ENCODE data around the gene GNRH2.
A peak's percentile ranks its signal among the peaks of the same experiment; 100 is the strongest.
"Not testable (repeated sequence)": the region's sequence is repeated elsewhere in the genome, so short reads cannot be mapped to it uniquely, and the experiment has no call there.

Gene GNRH2

GRCh38 chr20:3043322-3043721 is at the start of gene GNRH2:
TSS of gene GNRH2 (plus strand) at chr20:3043622. CDS start at chr20:3044415, 793 bp downstream.
- FAIRE-seq: no peak

DNA sequence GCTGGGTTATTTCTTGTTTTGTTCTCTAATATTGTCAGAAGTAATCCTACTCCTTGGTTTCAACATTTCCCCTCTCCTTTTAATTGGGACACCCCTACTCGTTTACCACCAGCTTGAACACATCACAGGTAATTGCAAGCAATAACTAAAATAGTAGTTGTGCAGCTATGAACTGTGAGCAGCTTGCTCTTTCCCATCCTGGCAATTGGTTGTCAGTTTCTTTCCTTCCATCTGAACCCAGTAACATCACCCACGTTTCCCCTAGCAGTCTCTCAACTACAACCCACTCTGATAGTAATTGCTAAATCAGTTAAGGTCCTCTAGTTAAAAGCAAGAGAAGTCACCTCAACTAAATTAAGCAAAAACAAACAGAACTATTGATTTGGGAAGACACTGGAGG is 47.6 kb upstream of the GNRH2 start:
- FAIRE-seq: no peak

DNA sequence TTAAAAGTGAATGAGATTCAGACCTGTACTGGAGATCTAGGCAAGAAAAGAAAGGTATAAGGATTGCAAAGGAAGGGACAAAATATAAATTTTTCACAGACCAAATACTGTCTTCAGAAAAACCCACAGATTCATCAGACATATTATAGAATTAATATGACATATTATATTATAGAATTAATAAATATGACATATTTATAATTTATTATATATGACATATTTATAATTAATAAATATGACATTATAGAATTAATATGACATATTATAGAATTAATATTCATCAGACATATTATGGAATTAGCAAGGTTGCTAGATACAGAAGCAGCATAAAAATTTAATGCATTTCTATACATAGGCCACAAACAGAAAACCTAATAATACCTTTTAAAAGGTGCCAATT is 44.7 kb upstream of the GNRH2 start:
- peak; percentile 92 for FAIRE-seq

DNA sequence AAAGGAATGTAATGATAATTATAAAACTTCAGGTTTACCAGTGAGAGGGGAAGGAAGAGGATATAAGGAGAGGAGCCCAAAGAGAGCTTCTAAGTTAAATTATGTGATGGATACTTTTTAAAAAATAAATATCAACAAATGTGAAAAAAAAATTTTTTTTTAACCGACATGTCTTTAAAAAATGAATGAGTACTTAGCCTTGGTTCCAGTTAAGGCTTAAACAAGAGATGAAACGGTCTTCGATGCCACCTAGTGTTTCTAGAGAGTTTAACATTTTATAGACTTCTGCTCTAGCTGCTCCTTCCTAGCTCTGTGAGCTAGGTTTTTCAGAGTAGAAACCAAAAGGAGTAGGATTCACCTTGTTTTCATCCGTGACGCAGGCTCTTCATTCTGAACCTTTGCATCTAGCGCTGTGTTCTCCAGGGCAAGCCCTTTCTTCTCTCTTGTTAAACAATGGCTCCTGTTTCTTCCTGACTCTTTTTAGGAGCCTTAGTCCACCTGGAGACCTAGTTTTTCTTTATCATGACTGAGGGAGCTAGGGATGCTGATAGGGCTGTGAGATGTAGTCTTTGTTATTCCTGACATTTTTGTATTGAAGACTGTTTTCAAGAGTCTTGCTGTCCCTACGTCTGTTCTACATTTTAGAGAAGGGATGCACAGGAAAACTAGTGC is 42.4 kb upstream of the GNRH2 start:
- FAIRE-seq: peak; percentile 97

DNA sequence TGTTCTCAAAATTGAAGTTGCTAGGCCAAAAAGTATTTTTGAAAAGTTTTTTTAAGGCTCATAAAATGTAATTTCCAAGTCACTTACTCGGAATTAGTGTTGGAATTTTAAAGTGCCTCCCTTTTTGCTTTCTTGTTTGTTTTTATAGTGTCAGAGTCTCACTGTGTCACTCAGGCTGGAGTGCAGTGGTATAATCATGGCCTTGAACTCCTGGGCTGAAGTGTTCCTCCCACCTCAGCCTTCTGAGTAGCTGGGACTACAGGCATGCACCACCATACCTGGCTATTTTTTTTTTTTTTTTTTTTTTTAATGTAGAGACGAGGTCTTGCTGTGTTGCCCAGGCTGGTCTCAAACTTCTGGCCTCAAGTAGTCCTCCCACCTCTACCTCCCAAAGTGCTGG is 40.0 kb upstream of the GNRH2 start:
- no peak for FAIRE-seq

DNA sequence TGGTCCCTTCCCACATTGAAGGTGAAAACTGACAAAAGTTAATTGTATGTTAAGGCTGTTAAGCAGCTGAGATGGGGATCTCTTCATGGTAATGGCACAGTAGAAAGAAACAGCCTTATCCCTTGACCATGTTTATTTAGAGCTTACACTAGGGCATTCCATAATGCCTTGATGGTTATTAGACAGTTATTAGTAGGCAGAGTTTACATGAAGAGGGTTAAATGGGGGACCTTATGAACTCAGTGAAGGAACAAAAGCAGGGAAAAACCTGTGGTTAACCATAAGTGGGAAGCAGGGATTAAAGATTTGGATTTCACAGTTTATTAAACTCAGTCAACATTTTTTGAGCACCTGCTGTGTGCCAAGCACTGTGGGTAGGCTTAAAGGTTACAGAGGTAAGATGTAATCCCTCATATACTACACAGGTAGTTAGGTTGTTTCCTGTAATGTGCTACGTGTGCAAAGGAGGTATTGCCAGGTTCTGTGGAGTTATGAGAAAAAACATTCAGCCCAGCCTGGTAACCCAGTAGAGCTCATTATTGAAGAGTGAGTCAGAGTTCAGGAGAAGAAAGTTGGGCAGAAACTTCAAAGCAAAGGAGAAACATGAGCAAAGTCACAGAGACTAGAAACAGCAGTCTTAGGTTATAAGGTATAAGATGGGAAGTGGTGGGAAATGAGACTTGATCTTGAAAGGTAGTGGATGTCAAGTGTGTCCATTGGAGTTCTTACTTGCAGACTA is 32.3 kb upstream of the GNRH2 start:
- no peak for FAIRE-seq

DNA sequence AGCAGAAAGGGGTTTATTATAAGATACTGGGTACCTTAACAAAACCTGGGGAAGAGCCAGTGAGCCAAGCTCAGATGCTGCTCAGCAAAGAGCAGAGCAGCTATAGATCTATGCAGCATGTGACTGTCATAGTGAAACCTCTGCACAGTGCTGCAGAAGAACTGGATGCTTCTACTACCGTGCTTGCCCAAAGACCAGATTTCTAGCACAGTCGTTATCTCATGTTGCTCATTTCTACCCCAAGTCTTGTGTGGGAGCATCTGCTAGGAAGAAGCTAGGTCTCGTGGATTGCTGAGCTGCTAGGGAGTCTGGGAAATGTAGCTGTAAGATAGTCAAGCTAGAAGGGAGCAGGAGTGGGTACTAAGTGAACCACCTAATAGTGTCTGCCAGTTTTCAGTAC is 31.7 kb upstream of the GNRH2 start:
- no peak for FAIRE-seq

GRCh38 chr20:3013771-3014170 is 29.7 kb upstream of the GNRH2 start:
- no peak for FAIRE-seq

- no peak for FAIRE-seq
Measured at GRCh38 chr20:3014179-3014578, 29.2 kb upstream of the GNRH2 start.

GRCh38 chr20:3014662-3015061 is 28.8 kb upstream of the GNRH2 start:
- FAIRE-seq: no peak

DNA sequence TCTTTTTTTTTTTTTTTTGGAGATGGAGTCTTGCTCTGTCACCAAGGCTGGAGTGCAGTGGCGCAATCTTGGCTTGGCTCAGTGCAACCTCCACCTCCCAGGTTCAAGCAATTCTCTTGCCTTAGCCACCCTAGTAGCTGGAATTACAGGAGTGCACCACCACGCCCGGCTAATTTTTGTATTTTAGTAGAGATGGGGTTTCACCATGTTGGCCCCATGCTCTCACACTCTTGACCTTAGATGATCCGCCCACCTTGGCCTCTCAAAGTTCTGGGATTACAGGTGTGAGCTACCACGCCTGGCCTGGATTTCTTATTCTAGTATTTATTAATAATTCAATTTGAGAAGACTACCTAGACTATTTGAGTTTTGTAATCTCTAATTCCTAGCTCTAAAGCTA is 28.1 kb upstream of the GNRH2 start:
- FAIRE-seq: not testable (repeated sequence)

DNA sequence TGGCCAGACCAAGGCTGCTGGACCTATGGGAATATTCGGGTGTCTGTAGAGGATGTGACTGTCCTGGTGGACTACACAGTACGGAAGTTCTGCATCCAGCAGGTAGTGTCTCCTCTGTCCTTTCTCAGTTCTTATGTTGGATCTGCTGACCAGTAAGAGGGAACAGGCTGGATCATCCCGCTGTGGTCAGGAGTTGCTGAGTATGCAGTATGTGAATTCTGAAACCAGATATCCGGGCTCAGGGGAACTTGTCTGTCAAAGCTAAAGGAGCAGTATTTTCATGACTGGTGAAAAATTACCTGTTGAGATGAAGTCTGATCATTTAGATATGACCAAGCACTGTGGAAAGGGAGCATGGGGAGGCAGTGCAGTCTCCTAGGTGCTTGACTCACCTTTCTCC is 22.1 kb upstream of the GNRH2 start:
- no peak for FAIRE-seq

DNA sequence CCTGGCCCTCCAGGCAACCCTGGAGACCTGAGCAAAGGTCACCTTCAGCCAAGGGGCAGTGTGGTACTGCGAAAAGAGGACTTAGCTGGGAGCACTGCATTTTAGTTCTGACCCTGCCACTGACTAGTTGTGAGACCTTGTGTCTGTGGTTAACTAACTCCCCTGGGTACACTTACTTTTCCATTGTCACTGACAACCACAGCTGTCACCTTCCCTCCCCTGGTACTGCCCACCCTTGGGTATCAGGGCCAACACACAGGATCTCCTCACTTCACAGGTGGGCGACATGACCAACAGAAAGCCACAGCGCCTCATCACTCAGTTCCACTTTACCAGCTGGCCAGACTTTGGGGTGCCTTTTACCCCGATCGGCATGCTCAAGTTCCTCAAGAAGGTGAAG is 21.6 kb upstream of the GNRH2 start:
- FAIRE-seq: no peak

- FAIRE-seq: not testable (repeated sequence)
Measured at GRCh38 chr20:3022559-3023490, 20.6 kb upstream of the GNRH2 start.

- no peak for FAIRE-seq
Measured at GRCh38 chr20:3027987-3028386, 15.4 kb upstream of the GNRH2 start.

DNA sequence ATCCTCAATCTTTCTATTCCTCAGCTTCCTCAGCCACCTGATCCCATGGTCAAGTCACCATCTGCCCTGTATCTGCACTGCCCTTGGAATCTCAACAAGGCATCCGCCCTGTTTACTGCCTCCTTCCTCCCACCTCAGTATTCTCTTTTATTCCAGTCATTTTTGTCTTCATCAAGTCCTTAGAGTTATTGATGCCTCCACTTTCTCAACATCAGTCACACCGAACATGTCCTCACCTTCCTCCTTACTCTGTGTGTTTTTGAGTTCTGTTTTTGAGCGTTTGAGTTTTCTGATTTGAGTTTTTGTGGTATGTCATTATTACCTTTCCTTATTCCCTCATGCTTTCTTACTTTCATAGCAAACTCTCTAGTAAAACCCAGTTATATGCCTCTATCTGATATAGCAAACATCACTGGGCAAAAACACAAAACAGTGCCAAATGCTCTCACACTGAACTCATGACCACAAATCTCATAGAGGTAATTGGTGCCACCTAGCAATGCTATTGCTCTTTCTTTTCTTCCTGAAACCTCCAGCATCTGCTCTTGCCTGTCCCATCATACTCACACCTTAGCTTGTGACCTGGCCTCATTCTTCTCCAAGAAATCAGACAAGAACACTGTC is 11.8 kb upstream of the GNRH2 start:
- FAIRE-seq: no peak

DNA sequence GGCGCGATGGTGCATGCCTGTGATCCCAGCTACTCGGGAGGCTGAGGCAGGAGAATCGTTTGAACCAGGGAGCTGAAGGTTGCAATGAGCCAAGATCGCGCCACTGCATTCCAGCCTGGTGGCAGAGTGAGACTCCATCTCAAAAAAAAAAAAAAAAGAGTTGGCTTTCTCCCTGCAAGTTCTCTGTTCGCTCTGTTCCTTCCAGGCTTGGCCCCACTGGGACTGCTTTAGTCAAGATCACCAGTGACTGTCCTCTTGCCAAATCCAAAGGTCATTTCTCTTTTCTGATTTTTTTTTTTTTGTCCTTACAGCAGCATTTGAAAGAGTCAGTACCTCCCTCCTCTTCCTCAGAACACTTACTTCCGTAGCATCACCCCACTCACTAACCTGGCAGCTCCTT is 10.8 kb upstream of the GNRH2 start:
- no peak for FAIRE-seq

- FAIRE-seq: no peak
Measured at GRCh38 chr20:3037654-3038053, 5.8 kb upstream of the GNRH2 start.

DNA sequence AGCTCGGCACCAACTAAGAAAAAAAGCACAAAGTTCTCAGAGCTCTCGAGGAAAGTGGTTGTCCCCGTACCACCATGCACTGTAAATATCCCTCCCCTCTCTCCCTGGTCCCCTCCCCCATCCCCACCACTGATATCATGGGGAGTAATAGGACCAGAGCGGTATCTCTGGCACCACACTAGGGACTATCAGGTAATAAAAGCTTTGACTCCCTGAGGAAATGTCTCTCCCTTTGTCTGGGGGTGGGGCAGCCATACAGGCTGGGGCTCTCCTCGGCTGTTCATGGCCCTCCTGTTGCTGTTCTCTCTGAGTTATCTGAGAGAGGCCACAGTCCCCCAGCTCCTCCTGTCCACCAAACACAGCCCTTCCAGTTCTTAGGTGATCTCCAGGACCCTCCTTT is 5.0 kb upstream of the GNRH2 start:
- no peak for FAIRE-seq

GRCh38 chr20:3039426-3039825 is 4.0 kb upstream of the GNRH2 start:
- no peak for FAIRE-seq

GRCh38 chr20:3040086-3040485 is 3.3 kb upstream of the GNRH2 start:
- no peak for FAIRE-seq

- no peak for FAIRE-seq
Measured at GRCh38 chr20:3041854-3042409, 1.5 kb upstream of the GNRH2 start.

- FAIRE-seq: no peak
Measured at GRCh38 chr20:3042625-3043024, 797 bp upstream of the GNRH2 start.
